HG02943 (cell line): ENCODE results near the gene FOCAD.
"Not testable (repeated sequence)": the region's sequence is repeated elsewhere in the genome, so short reads cannot be mapped to it uniquely, and the experiment has no call there.

Source experiments
- ATAC-seq: cut with Tn5 transposase; IDR thresholded peaks from one replicate; pipeline ENCODE4 v1.9.1; 2021; ENCODE audit warnings: mild to moderate bottlenecking, low read depth, moderate library complexity; ENCODE audit not compliant: unreplicated experiment

FOCAD gene

GRCh38 chr9:20684035-20684874, at the start of gene FOCAD:
FOCAD (plus strand) TSS chr9:20684259; CDS start chr9:20715354, 31,095 bp downstream.
- ATAC-seq: peak; percentile 97

GRCh38 chr9:20634895-20635294, 49.2 kb upstream of the FOCAD start:
- no peak for ATAC-seq

GRCh38 chr9:20636888-20637440, 47.1 kb upstream of the FOCAD start:
- ATAC-seq: no peak

- ATAC-seq: peak; percentile 89
These were observed 43.5 kb upstream of the FOCAD start for GRCh38 chr9:20640331-20641187.

GRCh38 chr9:20642045-20642444, 42.0 kb upstream of the FOCAD start:
- no peak for ATAC-seq

- no peak for ATAC-seq
These were observed 40.4 kb upstream of the FOCAD start for GRCh38 chr9:20643660-20644059.

- no peak for ATAC-seq
These were observed 37.4 kb upstream of the FOCAD start for GRCh38 chr9:20646656-20647055.

GRCh38 chr9:20649381-20649780, 34.7 kb upstream of the FOCAD start:
- no peak for ATAC-seq

- no peak for ATAC-seq
These were observed 33.7 kb upstream of the FOCAD start for GRCh38 chr9:20650313-20650712.

GRCh38 chr9:20650750-20651299, 33.2 kb upstream of the FOCAD start:
- no peak for ATAC-seq

- ATAC-seq: no peak
These were observed 32.1 kb upstream of the FOCAD start for GRCh38 chr9:20651939-20652338.

GRCh38 chr9:20658246-20658667, 25.8 kb upstream of the FOCAD start:
- ATAC-seq: not testable (repeated sequence)

- ATAC-seq: no peak
These were observed 25.2 kb upstream of the FOCAD start for GRCh38 chr9:20658677-20659473.

- no peak for ATAC-seq
These were observed 24.5 kb upstream of the FOCAD start for GRCh38 chr9:20659474-20659967.

- ATAC-seq: no peak
These were observed 21.9 kb upstream of the FOCAD start for GRCh38 chr9:20662156-20662555.

GRCh38 chr9:20663133-20663532, 20.9 kb upstream of the FOCAD start:
- no peak for ATAC-seq

GRCh38 chr9:20664501-20664900, 19.6 kb upstream of the FOCAD start:
- ATAC-seq: no peak

GRCh38 chr9:20670395-20670794, 13.7 kb upstream of the FOCAD start:
- ATAC-seq: no peak

- ATAC-seq: no peak
These were observed 12.4 kb upstream of the FOCAD start for GRCh38 chr9:20671635-20672034.

GRCh38 chr9:20673537-20673936, 10.5 kb upstream of the FOCAD start:
- ATAC-seq: not testable (repeated sequence)
